ENCODE results near the gene GRID1. TPM values are rescaled to one million over a fixed set of nuclear protein-coding genes. Genes with fewer than 3 reads are reported as not detected.
"Not testable (repeated sequence)": the region's sequence is repeated elsewhere in the genome, so short reads cannot be mapped to it uniquely, and the experiment has no call there.

GRID1 gene
- total and polyA plus RNA-seq, 4 donors, result 1.1 to 3.8 TPM; not detected in 2

DNA sequence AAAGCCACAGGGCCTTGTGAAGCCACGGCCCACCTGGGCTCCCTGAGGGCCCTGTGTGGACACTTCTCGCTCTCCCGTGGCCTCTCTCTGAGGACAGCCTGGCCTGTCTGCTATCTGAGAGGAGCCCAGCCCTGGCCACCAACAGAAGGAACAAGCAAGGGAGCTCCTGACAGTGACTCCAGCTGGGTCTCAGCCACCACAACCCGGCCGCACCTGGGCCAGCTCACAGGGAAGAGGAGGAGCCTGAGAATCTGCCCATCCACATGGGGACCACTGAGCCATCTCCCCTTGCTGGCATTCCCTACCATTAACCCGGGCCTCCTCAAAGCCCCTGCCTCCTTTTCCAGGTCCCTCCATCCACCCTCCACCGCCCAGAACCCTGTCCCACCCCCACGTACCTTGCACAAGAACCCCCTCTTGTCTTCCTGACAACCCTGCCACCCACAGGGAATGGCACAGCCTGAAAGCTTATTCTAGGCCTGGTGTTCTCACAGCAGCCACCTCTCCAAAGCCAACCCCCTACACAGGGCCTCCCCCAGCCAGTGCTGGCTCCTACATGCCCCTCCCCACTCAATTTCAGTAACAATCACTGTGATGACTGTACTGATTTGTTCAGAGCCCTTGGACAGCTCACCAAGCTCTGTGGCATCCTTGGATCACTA lies 120.2 kb downstream of the GRID1 start:
- intact Hi-C loops (cut with DNase I), result no loop called here
- no peaks in the 10 kb centered on the region for H3K27me3 ChIP-seq (ENCODE audit: control insufficient read depth in 1 of 2, insufficient read depth in 2 of 2, low read length in 1 of 2)
- ATAC-seq (ENCODE audit: low FRiP score) (no peak), DNase-seq (peak; percentile 27 to 59)
- no peak overlapping the region for H3K4me3 ChIP-seq (ENCODE audit: low read length in 2 of 2)
- H3K27ac ChIP-seq (ENCODE audit: low read depth in 1 of 2, low read length in 2 of 2), result no peak overlapping the region
- 82% methylated on average over 7 to 8 of the region's 8 CpGs for WGBS, 2 donors
- no peaks in the 10 kb centered on the region for H3K36me3 ChIP-seq (ENCODE audit: control insufficient read depth in 1 of 2, insufficient read depth in 2 of 2, low read length in 1 of 2)
- no peaks in the 10 kb centered on the region for H3K9me3 ChIP-seq (ENCODE audit: control insufficient read depth, low read length)
- no peaks in the 10 kb centered on the region for H3K4me1 ChIP-seq (ENCODE audit: control insufficient read depth in 1 of 2, insufficient read depth in 2 of 2, low read length in 2 of 2)

DNA sequence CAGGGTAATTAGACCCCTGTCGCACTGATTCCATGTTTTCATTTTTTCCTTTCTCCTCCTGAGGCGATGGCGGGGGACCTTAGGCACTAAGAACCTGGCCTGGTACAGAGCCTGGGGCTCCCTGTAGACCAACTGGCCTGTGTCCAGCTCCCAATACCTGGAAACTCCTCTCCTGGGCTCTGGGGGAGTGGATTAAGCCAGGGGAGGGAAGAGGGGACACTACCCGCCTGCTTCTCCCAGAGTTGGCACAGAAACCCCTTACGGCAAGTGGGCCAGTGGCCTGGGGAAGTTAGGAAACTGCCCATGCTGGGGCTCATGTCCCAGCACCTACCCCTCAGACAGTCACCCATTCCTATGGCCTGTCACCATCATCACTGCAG lies 121.6 kb downstream of the GRID1 start:
- Histone ChIP-seq H3K4me3 (ENCODE audit: low read length in 2 of 2) (no peak overlapping the region), H3K27ac (ENCODE audit: low read depth in 1 of 2, low read length in 2 of 2) (no peak overlapping the region), H3K36me3 (ENCODE audit: control insufficient read depth in 1 of 2, insufficient read depth in 2 of 2, low read length in 1 of 2) (no peaks in the 10 kb centered on the region), H3K4me1 (ENCODE audit: control insufficient read depth in 1 of 2, insufficient read depth in 2 of 2, low read length in 2 of 2) (no peaks in the 10 kb centered on the region), H3K27me3 (ENCODE audit: control insufficient read depth in 1 of 2, insufficient read depth in 2 of 2, low read length in 1 of 2) (no peaks in the 10 kb centered on the region), H3K9me3 (ENCODE audit: control insufficient read depth, low read length) (no peaks in the 10 kb centered on the region)
- intact Hi-C loops (cut with DNase I), result no loop called here
- whole genome bisulfite sequencing, 2 donors, result 92 to 99% methylated on average over 5 of the region's 5 CpGs
- DNase-seq, result peak in 1 of 2 donors; percentile 14
- ATAC-seq (ENCODE audit: low FRiP score), result no peak

DNA sequence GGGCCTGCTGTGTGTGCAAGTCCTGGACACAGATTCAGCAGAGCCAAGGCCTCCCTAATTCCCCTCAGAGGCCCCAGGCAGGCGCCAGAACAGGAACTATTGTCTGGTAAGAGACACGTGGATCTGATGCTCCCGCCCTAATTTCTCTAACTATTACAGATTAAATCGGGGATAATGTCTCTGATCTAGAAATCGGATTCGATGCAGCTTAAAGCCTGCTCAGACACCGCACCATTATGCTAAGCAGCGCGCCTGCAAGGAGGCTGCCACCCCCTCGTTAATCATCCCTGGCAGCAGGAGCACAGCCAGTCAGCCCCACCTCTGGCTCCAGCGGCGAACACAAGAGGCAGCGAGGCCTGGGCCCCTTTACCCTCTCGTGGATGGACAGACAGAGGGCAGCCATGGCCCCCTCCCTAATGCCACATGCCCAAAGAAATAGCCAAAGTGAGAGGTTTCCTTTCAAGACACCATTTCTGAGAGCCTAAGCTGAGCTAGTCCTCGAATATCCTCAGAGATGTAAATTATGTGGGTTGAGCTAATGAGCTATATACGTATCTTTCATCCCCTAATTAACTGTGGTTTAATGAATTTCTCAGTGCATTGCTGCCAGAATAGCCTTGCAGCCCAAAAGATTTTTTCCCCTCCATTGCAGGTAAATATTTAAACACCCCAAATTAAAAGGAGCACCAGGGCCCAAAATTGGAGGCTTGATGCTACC lies 122.1 kb downstream of the GRID1 start:
- H3K9me3 ChIP-seq (ENCODE audit: control insufficient read depth, low read length), result no peaks in the 10 kb centered on the region
- DNase-seq (no peak), ATAC-seq (ENCODE audit: low FRiP score) (no peak)
- H3K36me3 ChIP-seq (ENCODE audit: control insufficient read depth in 1 of 2, insufficient read depth in 2 of 2, low read length in 1 of 2), result no peaks in the 10 kb centered on the region
- H3K4me3 ChIP-seq (ENCODE audit: low read length in 2 of 2), result no peak overlapping the region
- H3K4me1 ChIP-seq (ENCODE audit: control insufficient read depth in 1 of 2, insufficient read depth in 2 of 2, low read length in 2 of 2), result no peaks in the 10 kb centered on the region
- no peak overlapping the region for H3K27ac ChIP-seq (ENCODE audit: low read depth in 1 of 2, low read length in 2 of 2)
- 66 to 71% methylated on average over 16 of the region's 16 CpGs for WGBS, 2 donors
- no peaks in the 10 kb centered on the region for H3K27me3 ChIP-seq (ENCODE audit: control insufficient read depth in 1 of 2, insufficient read depth in 2 of 2, low read length in 1 of 2)
- intact Hi-C loops (cut with DNase I), result no loop called here

DNA sequence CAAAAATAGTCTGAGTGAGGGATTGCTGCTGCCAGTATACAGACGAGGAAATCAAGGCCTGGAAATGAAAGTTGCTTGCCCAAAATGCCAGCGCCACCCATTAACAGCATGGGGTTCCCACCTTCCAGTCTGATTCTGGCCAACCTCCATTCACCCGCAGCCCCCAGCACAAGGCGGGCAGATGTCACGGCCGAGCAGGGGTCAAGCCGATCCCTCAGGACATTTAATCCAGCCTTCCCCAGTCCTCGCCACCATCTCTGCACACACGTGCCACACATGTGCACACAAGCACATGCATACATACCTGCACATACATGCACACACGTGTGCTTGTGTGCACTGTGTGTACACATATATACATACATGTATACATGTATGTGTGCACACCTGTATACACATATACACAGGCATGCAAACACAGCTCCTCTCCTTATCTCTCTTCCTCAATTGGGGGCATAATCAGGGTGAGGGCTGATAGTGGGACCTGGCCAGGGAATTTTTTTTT lies 122.9 kb downstream of the GRID1 start:
- intact Hi-C loops (cut with DNase I), result no loop called here
- 93 to 95% methylated on average over 10 of the region's 10 CpGs for WGBS, 2 donors
- ATAC-seq (ENCODE audit: low FRiP score), result no peak

DNA sequence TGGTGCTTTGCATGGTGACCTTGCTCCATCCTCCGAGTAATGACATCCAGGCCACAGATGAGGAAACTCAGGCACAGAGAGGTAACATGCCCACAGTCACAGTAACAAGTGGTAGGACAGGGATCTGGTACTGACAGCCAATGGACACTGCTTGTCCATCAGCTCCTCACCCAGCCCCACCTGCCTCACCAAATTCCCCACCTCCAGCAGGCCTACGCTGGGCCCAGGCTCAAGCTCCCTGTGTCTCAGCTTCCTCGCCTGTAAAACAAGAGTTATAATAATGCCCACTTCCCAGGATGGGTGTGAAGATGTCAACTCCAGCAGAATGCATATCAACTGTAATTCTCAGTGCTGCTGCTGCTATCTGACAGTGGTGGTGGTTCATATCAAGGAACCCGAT lies 123.8 kb downstream of the GRID1 start:
- ATAC-seq (ENCODE audit: low FRiP score) (peak; percentile 23), DNase-seq (peak in 1 of 2 donors; percentile 4)
- H3K27me3 ChIP-seq (ENCODE audit: control insufficient read depth in 1 of 2, insufficient read depth in 2 of 2, low read length in 1 of 2), result no peaks in the 10 kb centered on the region
- H3K27ac ChIP-seq (ENCODE audit: low read depth in 1 of 2, low read length in 2 of 2), result no peak overlapping the region
- no peak overlapping the region for H3K4me3 ChIP-seq (ENCODE audit: low read length in 2 of 2)
- intact Hi-C loops (cut with DNase I), result no loop called here
- H3K4me1 ChIP-seq (ENCODE audit: control insufficient read depth in 1 of 2, insufficient read depth in 2 of 2, low read length in 2 of 2), result no peaks in the 10 kb centered on the region
- no peaks in the 10 kb centered on the region for H3K9me3 ChIP-seq (ENCODE audit: control insufficient read depth, low read length)
- WGBS, 2 donors, result 94 to 96% methylated on average over 4 of the region's 4 CpGs
- no peaks in the 10 kb centered on the region for H3K36me3 ChIP-seq (ENCODE audit: control insufficient read depth in 1 of 2, insufficient read depth in 2 of 2, low read length in 1 of 2)

More for the DNA sequence above, 122.9 kb downstream of the GRID1 start:
- no peak for DNase-seq
- Histone ChIP-seq H3K4me3 (ENCODE audit: low read length in 2 of 2) (no peak overlapping the region), H3K4me1 (ENCODE audit: control insufficient read depth in 1 of 2, insufficient read depth in 2 of 2, low read length in 2 of 2) (no peaks in the 10 kb centered on the region), H3K27ac (ENCODE audit: low read depth in 1 of 2, low read length in 2 of 2) (no peak overlapping the region), H3K9me3 (ENCODE audit: control insufficient read depth, low read length) (no peaks in the 10 kb centered on the region), H3K27me3 (ENCODE audit: control insufficient read depth in 1 of 2, insufficient read depth in 2 of 2, low read length in 1 of 2) (no peaks in the 10 kb centered on the region), H3K36me3 (ENCODE audit: control insufficient read depth in 1 of 2, insufficient read depth in 2 of 2, low read length in 1 of 2) (no peaks in the 10 kb centered on the region)

DNA sequence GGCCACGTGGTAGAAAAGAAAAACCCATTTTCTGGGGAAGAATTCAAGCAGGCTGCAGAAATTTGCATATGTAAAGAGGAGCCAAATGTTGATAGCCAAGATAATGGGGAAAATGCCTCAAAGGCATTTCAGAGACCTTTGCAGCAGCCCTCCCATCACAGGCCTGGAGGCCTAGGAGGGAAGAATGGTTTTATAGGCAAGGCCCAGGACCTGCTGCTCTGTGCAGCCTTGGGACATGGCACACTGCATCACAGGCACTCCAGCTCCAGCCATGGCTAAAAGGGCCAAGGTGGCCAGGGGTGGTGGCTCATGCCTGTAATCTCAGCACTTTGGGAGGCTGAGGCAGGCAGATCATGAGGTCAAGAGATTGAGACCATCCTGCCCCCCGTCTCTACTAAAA lies 128.5 kb downstream of the GRID1 start:
- intact Hi-C loops (cut with DNase I); ATAC-seq (ENCODE audit: low FRiP score); H3K4me1 ChIP-seq (ENCODE audit: control insufficient read depth in 1 of 2, insufficient read depth in 2 of 2, low read length in 2 of 2): not testable (repeated sequence)

DNA sequence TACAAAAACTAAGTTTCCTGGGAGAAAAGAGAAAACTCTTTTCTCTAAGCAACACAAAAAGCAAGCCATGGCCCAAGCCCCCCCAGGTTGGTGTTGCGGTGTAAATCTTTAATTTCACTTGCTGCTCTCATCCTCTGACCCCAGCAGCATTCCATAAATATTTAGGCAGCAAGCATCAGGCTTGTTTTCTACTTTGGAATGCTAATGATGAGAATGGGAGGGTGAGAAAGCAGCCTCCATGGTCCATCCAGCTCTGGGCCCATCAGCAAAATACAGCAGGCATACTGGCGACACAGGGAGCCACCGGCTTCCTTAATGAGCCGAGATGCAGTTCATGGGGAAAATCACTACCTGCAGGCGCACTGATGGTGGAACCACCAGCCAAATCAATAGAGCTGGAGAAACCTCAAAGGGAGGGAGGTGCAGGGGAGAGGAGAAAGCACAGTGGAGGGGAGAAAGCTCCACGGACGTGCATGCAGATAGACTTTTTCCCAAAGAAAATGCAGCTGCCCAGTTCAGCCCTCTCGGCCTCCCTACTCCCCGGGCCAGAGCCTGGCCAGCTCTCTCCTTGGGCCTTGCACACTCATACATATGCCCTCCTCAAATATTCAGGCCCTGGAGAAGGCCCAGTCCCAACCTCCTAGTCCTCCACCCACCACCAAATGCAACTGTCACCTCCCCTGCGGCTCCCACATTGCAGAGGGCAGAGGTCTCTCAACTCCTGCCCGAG lies 131.9 kb downstream of the GRID1 start:
- intact Hi-C loops (cut with DNase I), result no loop called here
- 79% methylated on average over 11 of the region's 11 CpGs for WGBS, 2 donors
- DNase-seq (peak; percentile 17 to 65), ATAC-seq (ENCODE audit: low FRiP score) (no peak)
- Histone ChIP-seq H3K4me3 (ENCODE audit: low read length in 2 of 2) (no peak overlapping the region), H3K27ac (ENCODE audit: low read depth in 1 of 2, low read length in 2 of 2) (no peak overlapping the region), H3K9me3 (ENCODE audit: control insufficient read depth, low read length) (no peaks in the 10 kb centered on the region), H3K27me3 (ENCODE audit: control insufficient read depth in 1 of 2, insufficient read depth in 2 of 2, low read length in 1 of 2) (no peaks in the 10 kb centered on the region), H3K4me1 (ENCODE audit: control insufficient read depth in 1 of 2, insufficient read depth in 2 of 2, low read length in 2 of 2) (no peaks in the 10 kb centered on the region), H3K36me3 (ENCODE audit: control insufficient read depth in 1 of 2, insufficient read depth in 2 of 2, low read length in 1 of 2) (no peaks in the 10 kb centered on the region)

More for the DNA sequence above, 128.5 kb downstream of the GRID1 start:
- H3K36me3 ChIP-seq (ENCODE audit: control insufficient read depth in 1 of 2, insufficient read depth in 2 of 2, low read length in 1 of 2); H3K27me3 ChIP-seq (ENCODE audit: control insufficient read depth in 1 of 2, insufficient read depth in 2 of 2, low read length in 1 of 2); H3K4me3 ChIP-seq (ENCODE audit: low read length in 2 of 2); H3K27ac ChIP-seq (ENCODE audit: low read depth in 1 of 2, low read length in 2 of 2); H3K9me3 ChIP-seq (ENCODE audit: control insufficient read depth, low read length): not testable (repeated sequence)
- peak in 1 of 2 donors; percentile 5 for DNase-seq
- 48% methylated on average over 2 of the region's 2 CpGs for WGBS, 2 donors

DNA sequence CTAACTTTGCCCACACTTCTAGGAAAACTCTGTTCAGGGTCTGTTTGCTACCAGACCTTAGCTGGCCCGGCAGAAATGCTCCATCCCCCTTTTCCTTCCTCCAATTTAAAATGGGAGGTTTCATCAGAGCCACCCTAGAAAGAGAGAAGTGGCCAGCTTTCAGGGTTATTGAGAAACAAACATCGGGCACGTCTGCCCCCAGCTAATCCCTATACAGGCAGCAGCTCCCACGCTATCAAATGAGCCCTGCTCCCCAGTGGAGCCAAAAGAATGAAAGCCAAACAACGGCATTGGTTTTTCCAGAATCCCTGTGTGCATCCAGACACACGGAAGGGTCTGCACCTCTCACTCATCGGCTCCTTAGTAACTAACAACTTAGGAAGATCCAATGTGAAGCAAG lies 132.5 kb downstream of the GRID1 start:
- Histone ChIP-seq H3K27ac (ENCODE audit: low read depth in 1 of 2, low read length in 2 of 2) (no peak overlapping the region), H3K9me3 (ENCODE audit: control insufficient read depth, low read length) (no peaks in the 10 kb centered on the region), H3K36me3 (ENCODE audit: control insufficient read depth in 1 of 2, insufficient read depth in 2 of 2, low read length in 1 of 2) (no peaks in the 10 kb centered on the region), H3K27me3 (ENCODE audit: control insufficient read depth in 1 of 2, insufficient read depth in 2 of 2, low read length in 1 of 2) (no peaks in the 10 kb centered on the region), H3K4me1 (ENCODE audit: control insufficient read depth in 1 of 2, insufficient read depth in 2 of 2, low read length in 2 of 2) (no peaks in the 10 kb centered on the region), H3K4me3 (ENCODE audit: low read length in 2 of 2) (no peak overlapping the region)
- no peak for ATAC-seq (ENCODE audit: low FRiP score)
- 58 to 60% methylated on average over 7 of the region's 7 CpGs for WGBS, 2 donors
- DNase-seq, result peak; percentile 4 to 29
- intact Hi-C loops (cut with DNase I), result no loop called here
